ENCODE measurements around the gene TRIP11.

TRIP11 gene

GRCh38 chr14:91953170-91953985 lies 86.5 kb downstream of the TRIP11 start:
- no peak for DNase-seq

DNA sequence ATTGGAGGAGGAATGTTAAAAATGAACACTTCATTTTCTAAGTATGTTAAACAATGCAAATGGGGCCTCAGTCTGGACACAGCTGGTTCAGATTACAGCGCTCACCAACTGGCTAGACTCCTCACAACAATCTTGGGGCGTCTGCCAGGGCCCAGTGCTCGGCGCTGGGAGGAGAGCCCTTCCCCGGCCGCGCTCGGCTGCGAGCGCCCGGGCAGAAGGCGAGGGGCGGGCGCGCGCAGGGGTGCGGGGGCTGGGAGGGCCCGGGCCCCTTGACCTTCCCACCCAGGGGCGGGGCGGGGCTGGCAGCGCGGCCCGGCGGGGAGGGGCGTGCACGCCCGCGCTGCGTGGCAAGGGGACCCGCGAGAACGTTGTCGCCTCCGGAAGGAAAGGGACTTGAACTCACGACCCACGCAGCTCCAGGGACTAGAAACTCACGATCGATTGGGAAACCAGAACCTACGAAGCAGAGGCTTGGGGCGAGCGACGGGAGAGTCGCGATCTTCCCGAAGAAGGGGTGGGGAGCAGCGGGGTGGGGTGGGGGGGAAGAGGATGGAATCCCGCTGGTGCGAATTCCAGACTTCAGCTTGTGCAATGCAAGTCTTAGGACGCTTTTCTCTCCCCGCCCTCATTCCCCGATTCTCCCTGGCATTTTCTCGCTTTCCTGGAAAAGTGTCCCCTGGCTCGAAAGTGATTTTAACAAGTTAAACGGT lies 92.2 kb downstream of the TRIP11 start, which contains the start of gene FBLN5:
Gene FBLN5, minus strand, starts transcription at position 220 of the 710 bp plus-strand sequence. CDS start 465 bp downstream, outside the sequence.
- no peak for DNase-seq

- no peak for DNase-seq
Measured at GRCh38 chr14:91946622-91947474, 93.0 kb downstream of the TRIP11 start.

- no peak for DNase-seq
Measured at GRCh38 chr14:91945751-91946621, 93.9 kb downstream of the TRIP11 start.

DNA sequence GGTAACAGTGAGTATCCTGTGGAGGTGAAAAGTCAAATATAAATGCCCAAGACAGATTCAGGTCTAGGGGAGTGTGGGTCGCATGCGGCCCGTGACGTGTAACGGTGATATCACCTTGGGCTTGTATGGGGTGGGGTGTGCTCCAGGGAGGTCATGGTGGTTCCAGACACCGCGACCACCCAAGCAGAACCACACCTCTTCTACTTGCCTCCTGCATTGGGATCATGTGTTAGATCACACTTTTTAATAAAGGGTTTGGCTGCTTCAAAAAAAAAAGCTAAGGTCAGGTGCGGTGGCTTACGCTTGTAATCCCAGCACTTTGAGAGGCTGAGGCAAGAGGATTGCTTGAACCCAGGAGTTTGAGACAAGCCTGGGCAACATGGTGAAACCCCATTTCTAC lies 96.9 kb downstream of the TRIP11 start:
- DNase-seq: no peak

- no peak for DNase-seq
Measured at GRCh38 chr14:91942128-91942527, 97.7 kb downstream of the TRIP11 start.

GRCh38 chr14:91940209-91940608 lies 99.7 kb downstream of the TRIP11 start:
- no peak for DNase-seq

DNA sequence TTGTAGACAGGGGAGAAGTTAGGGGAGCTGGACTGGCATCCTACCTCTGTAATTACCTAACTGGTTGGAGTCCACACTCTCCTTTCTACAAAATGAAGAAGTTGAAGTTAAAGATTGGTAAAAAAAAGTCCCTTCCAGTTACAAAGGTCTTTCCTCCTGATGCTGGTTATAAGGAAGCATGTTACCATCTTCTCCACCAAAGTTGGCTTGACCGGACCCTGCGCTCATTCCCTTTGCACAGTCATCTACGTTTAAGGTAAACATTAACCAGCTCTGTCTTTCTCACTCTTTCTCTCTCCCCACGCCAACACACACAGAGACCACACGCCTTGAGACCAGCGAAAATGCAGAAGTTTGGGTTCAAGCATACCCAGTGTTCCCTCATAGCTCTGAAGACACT lies 104.3 kb downstream of the TRIP11 start:
- no peak for DNase-seq

- DNase-seq: no peak
Measured at GRCh38 chr14:91934554-91935285, 105.1 kb downstream of the TRIP11 start.

DNA sequence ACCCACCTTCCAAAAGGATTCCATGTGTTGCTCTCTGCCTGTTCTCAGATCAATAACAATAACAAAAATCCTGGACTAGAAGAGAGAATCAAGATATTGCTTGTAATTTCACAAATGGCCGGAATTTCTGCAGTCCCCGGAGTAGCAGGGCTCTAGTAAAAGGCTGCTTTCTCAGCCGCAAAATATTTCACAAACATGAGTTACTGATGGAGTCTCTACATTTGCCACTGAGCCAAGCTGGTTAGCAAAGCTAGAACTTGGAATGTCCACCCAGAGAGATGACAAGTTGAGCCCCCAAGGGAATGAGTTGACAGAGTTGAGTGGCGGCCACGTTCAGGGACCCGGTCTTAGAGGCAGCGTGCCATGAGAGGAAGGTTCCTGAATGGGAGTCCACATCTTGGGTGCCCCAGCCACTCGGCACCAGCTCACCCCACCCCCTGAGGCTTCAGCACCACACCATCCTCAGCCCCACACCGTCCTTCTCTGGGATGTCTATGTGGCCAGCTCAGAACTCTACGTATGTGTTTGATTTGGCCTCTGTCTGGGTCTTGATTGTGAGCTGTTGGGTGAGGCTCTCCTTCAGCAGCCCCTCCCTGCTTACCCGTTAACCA lies 108.3 kb downstream of the TRIP11 start:
- no peak for DNase-seq

GRCh38 chr14:91929700-91930099 lies 110.2 kb downstream of the TRIP11 start:
- DNase-seq: no peak

DNA sequence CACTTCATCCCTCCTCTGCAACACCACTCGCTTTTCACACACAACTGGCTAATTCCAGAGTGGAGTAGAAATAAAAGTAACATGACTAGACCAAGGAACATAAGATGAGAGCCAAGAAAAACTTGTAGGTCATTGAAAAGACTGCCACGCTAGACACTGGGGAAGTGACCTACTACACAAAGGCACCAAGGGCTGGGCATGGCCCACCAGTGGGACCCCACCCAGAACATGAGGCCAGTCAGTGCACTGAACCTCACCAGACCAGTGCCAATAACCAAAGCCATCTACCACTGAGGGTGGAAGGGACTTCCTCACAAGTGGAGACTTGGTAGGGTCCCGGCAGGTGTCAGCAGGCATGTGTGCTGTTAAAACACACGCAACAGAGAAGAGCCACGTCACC lies 112.1 kb downstream of the TRIP11 start:
- no peak for DNase-seq

DNA sequence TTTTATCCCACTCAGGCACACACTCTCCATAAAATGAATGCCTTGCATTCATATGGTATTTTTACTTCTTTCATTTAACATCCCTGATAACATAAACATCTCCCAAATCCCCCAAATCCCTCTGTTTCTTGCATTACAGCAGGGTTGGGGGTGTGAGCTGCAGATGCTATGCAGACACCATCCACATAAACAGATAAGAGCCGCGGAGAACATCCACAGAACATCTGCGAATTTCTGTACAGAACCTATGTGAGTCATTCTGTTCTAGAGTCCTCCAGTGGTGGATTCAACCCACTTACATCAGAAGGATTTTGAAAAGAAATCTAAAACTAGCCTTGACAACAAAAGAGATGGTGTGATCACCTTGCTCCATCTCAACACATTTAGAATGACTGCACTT lies 112.7 kb downstream of the TRIP11 start:
- no peak for DNase-seq

DNA sequence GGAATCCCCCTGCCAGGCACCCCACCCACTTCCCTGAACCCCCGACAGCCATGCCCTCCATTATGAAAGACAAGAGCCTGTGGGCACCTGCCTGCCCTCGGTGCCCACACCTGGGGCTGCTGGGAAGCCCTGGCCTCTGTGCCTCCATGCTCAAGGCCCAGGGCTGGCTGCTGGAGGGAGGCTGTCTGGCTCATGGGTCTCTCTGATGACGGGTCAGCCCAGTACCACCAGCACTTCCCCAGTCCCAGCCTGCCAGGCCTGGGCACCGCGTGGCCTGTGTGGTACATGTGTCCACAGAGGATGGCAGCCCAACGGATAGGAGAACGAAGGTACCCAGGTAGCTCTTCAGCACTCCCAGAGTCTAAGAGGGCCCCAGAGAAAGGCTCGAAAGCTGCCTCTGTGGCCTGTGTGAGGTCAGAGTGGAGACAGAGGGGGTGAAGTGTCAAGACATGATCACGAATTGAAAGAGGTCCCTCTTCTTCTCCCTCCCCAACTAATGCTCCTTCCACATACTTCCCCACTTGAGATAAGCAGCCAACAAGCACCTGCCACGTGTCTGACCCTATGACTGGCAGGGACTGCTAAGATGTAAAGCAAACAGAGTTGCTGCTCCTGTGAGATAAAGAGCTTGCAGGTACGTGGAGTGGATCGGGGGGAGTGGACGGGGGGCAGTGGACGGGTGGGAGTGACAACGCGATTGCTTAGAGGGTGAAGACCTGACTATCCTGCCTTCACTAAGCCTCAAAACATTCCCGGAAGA lies 113.5 kb downstream of the TRIP11 start:
- DNase-seq: no peak

DNA sequence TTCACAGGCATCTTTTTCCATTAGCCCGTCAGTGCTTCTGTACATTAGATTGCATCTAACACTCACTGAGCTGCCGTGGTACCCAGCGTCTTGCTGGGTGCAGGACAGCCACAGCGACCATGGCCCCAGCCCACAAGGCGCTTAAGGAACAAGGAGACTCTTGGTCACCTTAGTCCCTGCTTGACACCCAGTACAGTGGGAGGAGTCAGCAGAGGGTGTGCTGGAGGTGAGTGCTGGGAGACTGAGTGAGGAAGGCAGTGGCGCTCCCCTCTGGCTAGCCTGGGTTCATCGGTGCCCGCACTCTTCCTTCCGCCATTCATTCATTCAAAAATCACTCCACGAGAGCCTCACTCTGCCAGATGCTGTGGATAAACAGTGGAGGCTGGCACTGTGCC lies 114.1 kb downstream of the TRIP11 start:
- DNase-seq: no peak

DNA sequence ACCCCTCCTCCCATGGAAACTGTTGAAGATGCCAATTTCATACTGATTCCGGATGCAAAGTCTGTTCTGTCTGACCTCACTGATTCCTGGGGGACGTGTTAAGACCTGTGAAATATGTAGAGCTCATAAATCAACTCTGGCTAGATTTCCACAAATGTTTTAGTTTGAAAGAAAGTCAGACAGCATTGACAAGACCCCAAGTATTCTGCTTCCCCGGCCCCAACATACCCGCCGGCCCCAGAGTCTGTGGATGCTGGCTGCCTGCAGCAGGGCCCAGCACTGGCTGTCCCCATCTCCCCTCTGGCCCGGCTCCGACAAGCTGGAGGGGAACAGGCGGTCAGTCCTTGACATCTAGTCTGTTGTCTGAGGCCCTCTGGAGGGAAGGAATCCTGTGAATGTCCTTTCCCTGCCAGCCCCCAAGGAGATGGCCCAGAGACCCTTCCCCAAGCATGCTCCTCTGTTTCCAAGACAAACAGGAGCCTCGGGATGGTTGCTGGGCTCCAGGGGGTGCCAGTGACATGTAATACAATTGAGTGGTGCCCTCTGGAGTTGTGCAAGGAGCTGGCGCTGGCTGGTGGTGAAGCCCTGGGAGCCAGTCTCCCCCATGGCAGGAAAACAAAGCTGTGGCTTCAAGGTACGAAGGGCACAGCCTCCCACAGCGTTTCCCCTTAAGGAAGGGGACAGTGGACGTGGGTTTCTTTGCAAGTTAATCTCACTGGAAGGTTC lies 114.7 kb downstream of the TRIP11 start:
- no peak for DNase-seq

- DNase-seq: no peak
Measured at GRCh38 chr14:91920526-91920925, 119.3 kb downstream of the TRIP11 start.

DNA sequence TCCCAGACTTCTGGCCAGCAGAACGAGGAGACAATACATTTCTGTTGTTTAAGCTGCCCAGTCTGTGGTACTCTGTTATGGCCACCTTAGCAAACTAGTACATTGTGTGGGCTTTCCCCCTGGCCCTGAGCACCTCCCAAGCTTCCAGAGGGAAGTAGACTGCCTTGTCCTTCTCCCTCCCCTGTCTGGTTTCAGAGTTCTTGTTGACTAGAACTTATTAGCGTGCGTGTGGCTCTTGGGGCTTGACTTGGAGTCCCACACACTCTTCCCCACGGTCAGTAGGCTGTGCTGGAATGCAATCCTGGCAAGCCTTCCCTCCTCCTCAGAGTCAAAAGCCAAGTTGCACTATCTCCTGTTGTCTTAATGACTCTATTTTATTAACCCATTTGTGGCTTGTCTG lies 120.0 kb downstream of the TRIP11 start:
- DNase-seq: no peak

GRCh38 chr14:91918186-91918883 lies 121.5 kb downstream of the TRIP11 start:
- no peak for DNase-seq

Measured in activated CD4-positive, CD25-positive, alpha-beta regulatory T cell (primary cell).